ENCODE measurements around the gene CMTM5.
"Not testable (repeated sequence)": the region's sequence is repeated elsewhere in the genome, so short reads cannot be mapped to it uniquely, and the experiment has no call there.

DNA sequence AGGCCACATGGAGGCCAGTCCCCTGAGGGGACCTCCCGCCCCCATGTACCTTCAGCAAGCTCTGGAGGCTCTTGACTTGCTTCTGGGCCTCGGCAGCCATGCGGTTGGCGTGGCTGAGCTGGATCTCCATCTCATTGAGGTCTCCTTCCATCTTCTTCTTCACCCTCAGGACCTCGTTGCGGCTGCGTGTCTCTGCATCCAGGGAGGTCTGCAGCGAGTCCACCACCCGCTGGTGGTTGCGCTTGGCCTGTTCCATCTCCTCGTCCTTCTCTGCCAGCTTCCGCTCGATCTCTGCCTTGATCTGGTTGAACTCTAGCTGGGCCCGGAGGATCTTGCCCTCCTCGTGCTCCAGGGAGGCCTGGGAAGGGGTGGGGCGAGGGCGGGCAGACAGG lies 9.4 kb downstream of the CMTM5 start:
- TF ChIP-seq EZH2 (IDR thresholded peaks at IDR 0.05; ENCODE audit: borderline replicate concordance, low read depth, low read length, severe bottlenecking) = not testable (repeated sequence)
- TF ChIP-seq, protein P1, sequence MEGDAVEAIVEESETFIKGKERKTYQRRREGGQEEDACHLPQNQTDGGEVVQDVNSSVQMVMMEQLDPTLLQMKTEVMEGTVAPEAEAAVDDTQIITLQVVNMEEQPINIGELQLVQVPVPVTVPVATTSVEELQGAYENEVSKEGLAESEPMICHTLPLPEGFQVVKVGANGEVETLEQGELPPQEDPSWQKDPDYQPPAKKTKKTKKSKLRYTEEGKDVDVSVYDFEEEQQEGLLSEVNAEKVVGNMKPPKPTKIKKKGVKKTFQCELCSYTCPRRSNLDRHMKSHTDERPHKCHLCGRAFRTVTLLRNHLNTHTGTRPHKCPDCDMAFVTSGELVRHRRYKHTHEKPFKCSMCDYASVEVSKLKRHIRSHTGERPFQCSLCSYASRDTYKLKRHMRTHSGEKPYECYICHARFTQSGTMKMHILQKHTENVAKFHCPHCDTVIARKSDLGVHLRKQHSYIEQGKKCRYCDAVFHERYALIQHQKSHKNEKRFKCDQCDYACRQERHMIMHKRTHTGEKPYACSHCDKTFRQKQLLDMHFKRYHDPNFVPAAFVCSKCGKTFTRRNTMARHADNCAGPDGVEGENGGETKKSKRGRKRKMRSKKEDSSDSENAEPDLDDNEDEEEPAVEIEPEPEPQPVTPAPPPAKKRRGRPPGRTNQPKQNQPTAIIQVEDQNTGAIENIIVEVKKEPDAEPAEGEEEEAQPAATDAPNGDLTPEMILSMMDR (IDR thresholded peaks at IDR 0.05; ENCODE audit: borderline replicate concordance, extremely low read depth, low read length, poor library complexity, severe bottlenecking) = not testable (repeated sequence)

Measured in DND-41 (cell line).